ENCODE results near the gene BHMT. TPM values are rescaled to one million over a fixed set of nuclear protein-coding genes. Genes with fewer than 3 reads are reported as not detected.

Gene BHMT, protein sequence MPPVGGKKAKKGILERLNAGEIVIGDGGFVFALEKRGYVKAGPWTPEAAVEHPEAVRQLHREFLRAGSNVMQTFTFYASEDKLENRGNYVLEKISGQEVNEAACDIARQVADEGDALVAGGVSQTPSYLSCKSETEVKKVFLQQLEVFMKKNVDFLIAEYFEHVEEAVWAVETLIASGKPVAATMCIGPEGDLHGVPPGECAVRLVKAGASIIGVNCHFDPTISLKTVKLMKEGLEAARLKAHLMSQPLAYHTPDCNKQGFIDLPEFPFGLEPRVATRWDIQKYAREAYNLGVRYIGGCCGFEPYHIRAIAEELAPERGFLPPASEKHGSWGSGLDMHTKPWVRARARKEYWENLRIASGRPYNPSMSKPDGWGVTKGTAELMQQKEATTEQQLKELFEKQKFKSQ
- total RNA-seq: 0.15 TPM in 1 of 2 replicates, not detected in the other

DNA sequence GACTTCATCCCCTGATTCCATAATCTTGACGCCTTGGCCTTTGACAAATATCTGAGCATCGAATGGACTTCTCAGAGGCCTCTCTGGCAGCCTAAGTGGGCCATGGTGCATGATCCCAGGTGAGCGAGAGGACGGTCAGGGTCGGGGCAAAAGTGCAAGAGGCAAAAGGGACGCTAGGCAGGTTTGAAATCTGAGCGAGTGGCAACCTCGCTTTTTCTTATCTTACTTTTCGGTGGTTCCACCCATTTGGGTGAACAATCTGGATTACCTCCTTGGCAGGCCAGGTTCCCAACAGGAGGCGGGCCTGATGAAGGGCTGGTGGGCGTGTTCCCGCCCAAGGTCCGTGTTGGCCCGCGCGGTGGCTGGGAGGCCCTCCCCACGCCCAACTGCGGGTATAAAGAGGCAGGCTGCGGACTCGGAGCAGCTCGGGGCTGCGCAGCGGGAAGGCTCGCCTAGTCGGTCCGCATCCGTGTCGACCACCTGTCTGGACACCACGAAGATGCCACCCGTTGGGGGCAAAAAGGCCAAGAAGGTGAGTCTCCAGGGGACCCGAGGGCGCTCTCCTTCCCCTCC lies at the start of gene BHMT:
Gene BHMT (plus strand): TSS at position 423 of the 573 bp plus-strand sequence. CDS start 77 bp downstream, at position 500.

DNA sequence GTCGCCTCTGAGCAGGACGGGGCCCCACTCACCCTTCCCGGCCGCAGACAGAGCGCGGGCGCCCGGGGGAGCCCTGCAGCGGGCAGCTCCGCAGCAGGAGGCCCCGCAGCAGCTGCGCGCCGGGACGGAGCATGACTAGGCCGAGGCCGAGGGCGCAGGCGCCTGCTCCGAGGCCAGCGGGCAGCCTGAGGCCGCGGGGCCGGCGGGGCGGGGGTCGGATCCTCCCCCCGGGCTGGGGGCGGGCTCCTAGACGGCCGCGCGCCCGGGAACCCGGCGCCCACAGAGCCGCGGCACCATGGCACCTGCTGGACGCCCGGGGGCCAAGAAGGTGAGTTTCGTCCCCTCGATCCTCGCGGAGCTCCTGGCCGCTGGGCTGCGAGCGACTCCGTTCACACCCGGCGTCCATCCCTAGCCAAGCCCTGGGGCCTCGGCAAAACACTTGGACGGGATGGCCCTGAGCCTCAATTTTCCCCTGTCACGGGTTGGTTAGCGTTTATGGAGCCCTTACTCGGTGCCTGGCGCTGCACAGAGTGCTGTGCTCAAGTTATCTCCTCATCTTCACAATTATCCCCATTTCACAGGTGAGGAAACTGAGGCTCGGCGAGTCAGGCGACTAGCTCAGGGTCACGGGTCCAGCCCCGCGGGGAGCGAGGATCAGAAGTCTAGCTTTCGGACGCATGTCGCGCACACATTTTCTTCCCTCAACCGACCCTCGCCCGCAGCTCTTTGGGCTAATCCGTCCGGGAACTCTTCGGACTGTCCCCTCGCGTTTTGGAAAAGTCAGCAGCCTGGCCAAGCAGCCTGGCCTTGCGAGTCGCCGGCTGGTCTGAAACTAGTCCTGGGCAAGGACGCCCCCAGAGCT lies 41.9 kb upstream of the BHMT start, which contains the start of the genes BHMT2 and DMGDH:
Gene BHMT2 (plus strand): TSS at position 280 of the 862 bp plus-strand sequence. CDS start 16 bp downstream, at position 296.
Gene DMGDH (minus strand): TSS at position 187 of the 862 bp plus-strand sequence. CDS start 54 bp downstream, at position 133.

Other genes starting within 250 kb of the BHMT start
- 14.0 and 17.4 TPM in 2 replicates for gene ARSB, start 126.5 kb upstream of the BHMT start, total RNA-seq
- 2.5 and 5.1 TPM in 2 replicates for gene DMGDH, start 42.1 kb upstream of the BHMT start, total RNA-seq
- gene BHMT2, start 42.0 kb upstream of the BHMT start, total RNA-seq: 6.4 and 11.1 TPM in 2 replicates
- 13.1 and 14.9 TPM in 2 replicates for gene JMY, start 124.3 kb downstream of the BHMT start, total RNA-seq

Measured in smooth muscle cell of trachea (primary cell).